ENCODE measurements around the gene TBPL1.

DNA sequence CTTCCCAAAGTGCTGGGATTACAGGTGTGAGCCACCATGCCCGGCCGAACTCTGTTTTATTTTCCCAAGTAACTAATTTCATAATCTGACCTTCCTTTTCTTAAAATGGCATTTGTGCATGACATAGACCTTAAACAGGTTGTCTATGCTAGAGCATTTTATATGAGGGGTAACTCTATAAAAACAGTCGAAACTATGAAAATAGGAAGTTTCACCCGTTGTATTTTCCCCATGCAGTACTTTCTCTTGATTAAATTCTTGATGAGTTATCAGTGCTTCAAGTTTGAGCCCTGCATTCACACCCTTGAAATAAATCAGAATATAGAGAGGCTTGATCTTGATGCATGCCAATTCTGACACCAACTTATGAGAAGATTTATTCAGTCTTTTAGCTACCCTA, 11.7 kb downstream of the TBPL1 start:
- no peak for TF ChIP-seq EZH2 (IDR thresholded peaks at IDR 0.05; ENCODE audit: insufficient read depth, poor library complexity, severe bottlenecking)
- no peak for TF ChIP-seq EZH2phosphoT487 (IDR thresholded peaks at IDR 0.05; ENCODE audit: insufficient read depth, low read depth)
